Endothelial cell of umbilical vein (primary cell): ENCODE data around the gene HAND2. TPM values are rescaled to one million over a fixed set of nuclear protein-coding genes. Genes with fewer than 3 reads are reported as not detected.

Source experiments
- BruUV-seq: library from RNA; stranded (reverse); fragments of 400-500 nt; replicated peaks from 2 replicates; lab custom pipeline; 2021; lab: Mats Ljungman, UMichigan
- CTCF ChIA-PET: fragments of 300-600, 350-600 bp; sonication (Branson Sonifier 250); formaldehyde crosslinking; loops from one replicate; lab custom pipeline; 2021; ENCODE audit warnings: antibody characterized with exemption, inconsistent platforms; lab: Charles Lee
- POLR2A ChIA-PET: fragments of 300-600, 350-600 bp; sonication (Branson Sonifier 250); formaldehyde crosslinking; loops from one replicate; lab custom pipeline; 2021; ENCODE audit warnings: antibody characterized with exemption, inconsistent platforms; lab: Charles Lee
- DNase-seq: peaks from one replicate; pipeline ENCODE4 v3.0.0-alpha.2; 2011; ENCODE audit warnings: low read depth, low spot score
- FAIRE-seq: peaks from 2 replicates; lab custom pipeline; 2011; peaks lifted over from hg19 to GRCh38; lab: Jason Lieb, UNC
- H2AFZ ChIP-seq: 2 replicates; pipeline ENCODE4 v1.6.0; 2012; ENCODE audit warnings: low read depth, low read length, control low read depth, inconsistent platforms
- H3K27ac ChIP-seq: 2 replicates; pipeline ENCODE4 v1.5.1; 2011; ENCODE audit warnings: low read depth, mild to moderate bottlenecking, control low read depth, low read length, moderate library complexity; ENCODE audit not compliant: insufficient read depth
- H3K27me3 ChIP-seq, 2 experiments: 2 replicates each; pipeline versions ENCODE4 v1.6.0 to v1.6.1; 2011; ENCODE audit warnings: low read length in 2 of 2, mixed read lengths in 1 of 2; ENCODE audit not compliant: control insufficient read depth in 2 of 2, insufficient read depth in 2 of 2
- H3K36me3 ChIP-seq, 2 experiments: 2 replicates in 1 of 2; 3 replicates in 1 of 2; pipeline ENCODE4 v1.5.1; 2011; ENCODE audit warnings: low read length in 2 of 2, mild to moderate bottlenecking in 1 of 2, moderate library complexity in 1 of 2; ENCODE audit not compliant: control insufficient read depth in 2 of 2, insufficient read depth in 2 of 2; ENCODE audit errors: extremely low read depth in 1 of 2
- H3K4me1 ChIP-seq: 3 replicates; pipeline ENCODE4 v1.5.1; 2011; ENCODE audit warnings: mild to moderate bottlenecking, low read length; ENCODE audit not compliant: control insufficient read depth, insufficient read depth; ENCODE audit errors: extremely low read depth
- H3K4me2 ChIP-seq: 2 replicates; pipeline ENCODE4 v1.6.1; 2011; ENCODE audit warnings: low read length, control low read depth, mixed read lengths; ENCODE audit not compliant: insufficient read depth
- H3K4me3 ChIP-seq, 3 experiments: fragments of 200-600 bp in 1 of 3; sonication (generic), shearing (Covaris generic) in 1 of 3; replicated peaks in 1 of 3; 2 replicates each; pipeline ENCODE4 v1.5.1; 2011 to 2016; ENCODE audit warnings: control low read depth in 3 of 3, low read length in 3 of 3, mild to moderate bottlenecking in 2 of 3, inconsistent platforms in 1 of 3, low read depth in 1 of 3, moderate library complexity in 1 of 3; ENCODE audit not compliant: insufficient read depth in 1 of 3
- H3K79me2 ChIP-seq: 2 replicates; pipeline ENCODE4 v1.6.0; 2012; ENCODE audit warnings: low read length, inconsistent platforms; ENCODE audit not compliant: control insufficient read depth, insufficient read depth
- H3K9ac ChIP-seq: replicated peaks from 2 replicates; pipeline ENCODE3; 2011; ENCODE audit warnings: low read length, control low read depth; ENCODE audit not compliant: insufficient read depth; ENCODE audit errors: extremely low read depth
- H3K9me1 ChIP-seq: replicated peaks from 3 replicates; pipeline ENCODE4 v1.6.0; 2011; ENCODE audit warnings: mild to moderate bottlenecking, low read length; ENCODE audit not compliant: control insufficient read depth, insufficient read depth; ENCODE audit errors: extremely low read depth
- H3K9me3 ChIP-seq: replicated peaks from 2 replicates; pipeline ENCODE4 v1.5.1; 2012; ENCODE audit warnings: low read length, inconsistent platforms; ENCODE audit not compliant: control insufficient read depth, insufficient read depth
- H4K20me1 ChIP-seq: replicated peaks from 2 replicates; pipeline ENCODE3; 2011; ENCODE audit warnings: mild to moderate bottlenecking, low read length; ENCODE audit not compliant: control insufficient read depth, insufficient read depth; ENCODE audit errors: extremely low read depth
- EZH2 ChIP-seq: IDR thresholded peaks from 2 replicates; pipeline ENCODE4 v1.6.1; 2012; ENCODE audit warnings: borderline replicate concordance, low read depth, mild to moderate bottlenecking, moderate library complexity, low read length, inconsistent platforms; ENCODE audit not compliant: severe bottlenecking
- FOS ChIP-seq: IDR thresholded peaks from 2 replicates; pipeline ENCODE4 v1.6.1; 2011; ENCODE audit warnings: mild to moderate bottlenecking, low read length, moderate library complexity, borderline replicate concordance; ENCODE audit not compliant: insufficient read depth
- GATA2 ChIP-seq: IDR thresholded peaks from 2 replicates; pipeline ENCODE4 v1.7.0; 2011; ENCODE audit warnings: low read depth, mild to moderate bottlenecking, moderate library complexity, mixed read lengths, low read length; ENCODE audit not compliant: insufficient read length, insufficient read depth
- JUN ChIP-seq: IDR thresholded peaks from 2 replicates; pipeline ENCODE4 v1.6.1; 2011; ENCODE audit warnings: borderline replicate concordance, low read depth; ENCODE audit not compliant: insufficient read length, insufficient read depth
- MYC ChIP-seq: IDR thresholded peaks from one replicate; pipeline ENCODE4 v1.6.1; 2011; ENCODE audit warnings: mild to moderate bottlenecking, low read depth, low read length
- POLR2A ChIP-seq: IDR thresholded peaks from 2 replicates; pipeline ENCODE4 v1.6.1; 2012; ENCODE audit warnings: low read depth, mild to moderate bottlenecking, control low read depth, low read length
- POLR2AphosphoS5 ChIP-seq: IDR thresholded peaks from 2 replicates; pipeline ENCODE4 v1.6.1; 2012; ENCODE audit warnings: low read depth, mild to moderate bottlenecking, control low read depth, low read length, moderate library complexity; ENCODE audit not compliant: insufficient read depth
- dilution Hi-C: fragments of 300-500 bp; cut with MboI; formaldehyde crosslinking; loops from one replicate; pipeline ENCODE4 v1.15.0; 2019; ENCODE audit warnings: low sequenced_read_pairs; ENCODE audit not compliant: extremely low pct_ligation_motif_present
- intact Hi-C: fragments of 100-400 bp; cut with micrococcal nuclease; formaldehyde crosslinking; loops from one replicate; pipeline ENCODE4 v1.10.0; 2022
- polyA plus RNA-seq, 4 experiments: library from polyadenylated mRNA; depleted of rRNA in 3 of 4; stranded (reverse) in 3 of 4; unstranded in 1 of 4; fragments of >200 nt; gene quantifications; 2 replicates each; pipeline versions ENCODE4 v1.2.1 to v1.2.3, GENCODE V29; 2011 to 2012; ENCODE audit warnings: missing spikeins in 1 of 4
- total RNA-seq: library from RNA; stranded (reverse); gene quantifications from 2 replicates; pipeline ENCODE4 v1.2.3, GENCODE V29; 2021
- TF ChIP-seq, protein P1 (sequence below): IDR thresholded peaks from 2 replicates; pipeline ENCODE4 v1.6.1; 2011; ENCODE audit not compliant: insufficient read depth, insufficient read length
- TF ChIP-seq, protein P2 (sequence below), 2 donors: IDR thresholded peaks; 1 replicate in 1 of 2; 2 replicates in 1 of 2; pipeline ENCODE4 v1.5.1; 2011; ENCODE audit warnings: low read length in 2 of 2, mild to moderate bottlenecking in 2 of 2, moderate library complexity in 2 of 2, control low read depth in 1 of 2, inconsistent platforms in 1 of 2, low read depth in 1 of 2; ENCODE audit not compliant: insufficient read depth in 1 of 2; ENCODE audit errors: extremely low read depth in 1 of 2

Gene HAND2
- total and polyA plus RNA-seq, 2 donors (not counting 3 experiments of a cell fraction or from before 2014, with no cell fraction given), result not detected

DNA sequence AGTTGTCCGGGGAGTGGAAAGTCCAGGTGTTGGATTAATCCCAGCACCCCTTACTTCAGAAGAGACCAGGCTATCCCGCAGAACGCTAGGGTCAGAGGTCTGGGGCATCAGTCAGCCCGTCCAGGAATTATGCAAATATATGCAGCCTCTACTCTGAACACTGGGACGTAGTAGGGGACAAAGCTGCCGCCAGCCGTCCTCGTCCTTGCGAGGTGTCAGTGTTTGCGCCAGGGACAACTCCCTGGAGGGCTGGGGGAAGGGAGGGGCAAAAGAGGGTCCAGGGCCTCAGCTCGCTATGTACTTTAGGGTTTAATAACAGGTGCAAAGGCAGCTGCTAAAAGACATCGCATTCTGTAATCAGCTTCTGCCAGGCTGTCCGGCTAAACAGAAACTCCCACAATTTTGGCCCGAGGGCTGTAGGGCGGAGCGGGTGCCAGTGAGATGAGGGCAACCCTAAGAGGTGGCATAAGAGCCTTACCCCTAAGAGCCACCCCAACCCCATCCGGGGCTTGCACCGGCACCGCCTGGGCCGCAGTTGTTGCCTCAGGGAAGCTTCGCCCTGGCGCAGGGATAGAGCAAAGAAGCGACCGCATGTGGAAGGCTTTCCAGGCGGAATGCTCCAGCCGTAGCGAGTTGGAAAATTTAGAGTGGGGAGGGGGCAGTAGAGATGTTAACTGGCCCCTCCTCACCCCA is 8.4 kb downstream of the HAND2 start:
- Histone ChIP-seq H3K79me2 (no peaks in the 10 kb centered on the region), H2AFZ (no peak overlapping the region), H3K9me3 (no peaks in the 10 kb centered on the region), H3K27me3 (peaks cover 96 to 99% of the 10 kb centered on the region in 2 experiments), H3K9ac (no peak overlapping the region), H3K9me1 (no peaks in the 10 kb centered on the region), H3K4me3 (no peak overlapping the region), H3K27ac (no peak overlapping the region), H3K4me1 (peaks cover 4% of the 10 kb centered on the region), H4K20me1 (no peaks in the 10 kb centered on the region), H3K36me3 (no peaks in the 10 kb centered on the region), H3K4me2 (peak overlapping the region; percentile 5)
- dilution Hi-C loops (no loop called here), intact Hi-C loops (no loop called here)
- TF ChIP-seq EZH2, result peak; percentile 92
- no peak for TF ChIP-seq POLR2A
- no peak for TF ChIP-seq FOS
- no TSS peak for BruUV-seq
- POLR2A ChIA-PET, result no interaction called here
- no peak for FAIRE-seq
- no peak for DNase-seq
- CTCF ChIA-PET, result interaction anchor here (0.6 to 1.2 kb wide), 4 partner anchors 9 to 703 kb away, joined by 3 to 6 read pairs (median 6); no protein-coding TSS in a partner anchor

DNA sequence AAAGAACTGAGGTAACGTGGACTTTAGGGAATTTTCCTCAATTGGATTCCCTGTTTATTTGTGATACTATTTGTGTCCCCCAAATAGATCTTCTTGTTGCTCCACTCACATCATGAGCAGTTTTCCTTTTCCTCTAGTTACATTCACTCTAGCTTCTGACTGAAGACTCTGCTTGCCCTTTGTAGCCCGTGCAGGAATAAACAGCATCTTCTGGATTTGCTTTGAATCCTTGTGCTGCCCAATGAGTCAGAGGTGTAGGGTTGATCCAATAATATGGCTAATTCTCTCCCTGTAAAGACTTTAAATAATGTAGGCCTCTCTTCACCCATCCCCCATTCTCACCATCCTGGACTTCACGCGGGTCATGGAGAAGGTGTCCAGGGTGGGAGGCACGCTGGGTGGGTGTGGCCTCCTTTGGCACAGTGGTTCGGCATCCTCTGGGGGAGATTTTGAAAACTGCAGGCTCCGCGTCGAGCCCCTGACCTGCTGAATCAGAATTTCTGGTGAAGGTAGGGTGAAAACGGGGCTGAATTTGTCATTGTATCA is 9.0 kb downstream of the HAND2 start:
- Histone ChIP-seq H3K27me3 (peaks cover 97 to 99% of the 10 kb centered on the region in 2 experiments), H4K20me1 (no peaks in the 10 kb centered on the region), H3K4me1 (peaks cover 4% of the 10 kb centered on the region), H3K9me3 (no peaks in the 10 kb centered on the region), H3K4me2 (no peak overlapping the region), H3K27ac (no peak overlapping the region), H3K79me2 (no peaks in the 10 kb centered on the region), H3K36me3 (no peaks in the 10 kb centered on the region), H3K4me3 (no peak overlapping the region), H3K9ac (no peak overlapping the region), H2AFZ (no peak overlapping the region), H3K9me1 (no peaks in the 10 kb centered on the region)
- FAIRE-seq (no peak), DNase-seq (no peak)
- ChIA-PET POLR2A (no interaction called here), CTCF (interaction anchor here (1.2 kb wide), 1 partner anchor 101 kb away, joined by 5 read pairs; no protein-coding TSS in a partner anchor)
- dilution Hi-C loops (no loop called here), intact Hi-C loops (no loop called here)
- BruUV-seq, result no TSS peak
- TF ChIP-seq EZH2 (no peak), GATA2 (no peak), FOS (no peak), MYC (no peak), JUN (no peak), POLR2A (no peak), POLR2AphosphoS5 (no peak)
- TF ChIP-seq, protein P1, sequence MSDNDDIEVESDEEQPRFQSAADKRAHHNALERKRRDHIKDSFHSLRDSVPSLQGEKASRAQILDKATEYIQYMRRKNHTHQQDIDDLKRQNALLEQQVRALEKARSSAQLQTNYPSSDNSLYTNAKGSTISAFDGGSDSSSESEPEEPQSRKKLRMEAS, result no peak
- TF ChIP-seq, protein P2, sequence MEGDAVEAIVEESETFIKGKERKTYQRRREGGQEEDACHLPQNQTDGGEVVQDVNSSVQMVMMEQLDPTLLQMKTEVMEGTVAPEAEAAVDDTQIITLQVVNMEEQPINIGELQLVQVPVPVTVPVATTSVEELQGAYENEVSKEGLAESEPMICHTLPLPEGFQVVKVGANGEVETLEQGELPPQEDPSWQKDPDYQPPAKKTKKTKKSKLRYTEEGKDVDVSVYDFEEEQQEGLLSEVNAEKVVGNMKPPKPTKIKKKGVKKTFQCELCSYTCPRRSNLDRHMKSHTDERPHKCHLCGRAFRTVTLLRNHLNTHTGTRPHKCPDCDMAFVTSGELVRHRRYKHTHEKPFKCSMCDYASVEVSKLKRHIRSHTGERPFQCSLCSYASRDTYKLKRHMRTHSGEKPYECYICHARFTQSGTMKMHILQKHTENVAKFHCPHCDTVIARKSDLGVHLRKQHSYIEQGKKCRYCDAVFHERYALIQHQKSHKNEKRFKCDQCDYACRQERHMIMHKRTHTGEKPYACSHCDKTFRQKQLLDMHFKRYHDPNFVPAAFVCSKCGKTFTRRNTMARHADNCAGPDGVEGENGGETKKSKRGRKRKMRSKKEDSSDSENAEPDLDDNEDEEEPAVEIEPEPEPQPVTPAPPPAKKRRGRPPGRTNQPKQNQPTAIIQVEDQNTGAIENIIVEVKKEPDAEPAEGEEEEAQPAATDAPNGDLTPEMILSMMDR (IDR thresholded peaks at IDR 0.05; ENCODE audit: extremely low read depth in 1 of 2, insufficient read depth in 1 of 2, low read depth in 1 of 2, low read length in 2 of 2), result no peak
